GM19238 (cell line): ENCODE results near the gene REEP6.

ENCODE experiments used
- DNase-seq: peaks from one replicate; pipeline ENCODE4 v3.0.0; 2011; ENCODE audit warnings: low spot score; ENCODE audit not compliant: insufficient read length

REEP6 gene

DNA sequence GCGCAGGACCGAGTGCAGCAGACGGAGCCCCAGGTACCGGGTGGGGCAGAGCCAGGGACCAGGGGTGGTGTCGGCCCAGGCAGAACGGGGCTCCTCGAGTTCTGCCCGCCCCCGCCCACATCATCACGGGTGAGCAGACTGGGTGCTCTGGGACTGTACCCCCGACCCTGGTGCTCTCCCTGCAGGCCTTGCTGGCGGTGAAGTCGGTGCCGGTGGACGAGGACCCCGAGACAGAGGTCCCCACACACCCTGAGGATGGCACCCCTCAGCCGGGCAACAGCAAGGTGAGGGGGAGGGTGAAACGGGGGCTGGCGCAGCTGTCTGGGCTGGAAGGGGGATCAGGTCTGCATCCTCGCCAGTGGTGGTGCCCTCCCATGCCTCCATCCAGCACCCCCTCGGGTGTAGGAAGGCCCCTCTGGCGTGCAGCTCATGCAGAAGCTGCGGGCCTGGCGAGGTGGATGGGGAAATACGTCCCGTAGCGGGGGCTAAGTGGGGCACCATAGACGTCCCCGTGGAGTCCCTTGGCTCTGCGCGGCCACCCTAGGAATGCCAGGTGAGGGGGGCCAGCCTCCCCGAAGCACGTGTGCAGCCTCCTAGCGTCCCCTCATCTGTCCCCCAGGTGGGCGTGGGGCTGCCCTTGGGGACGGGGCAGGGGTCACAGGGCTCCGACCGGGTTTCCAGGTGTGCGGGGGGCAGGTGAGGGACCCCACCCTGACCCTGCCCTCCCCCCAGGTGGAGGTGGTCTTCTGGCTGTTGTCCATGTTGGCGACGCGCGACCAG, 34.7 kb upstream of the REEP6 start:
- no peak for DNase-seq

DNA sequence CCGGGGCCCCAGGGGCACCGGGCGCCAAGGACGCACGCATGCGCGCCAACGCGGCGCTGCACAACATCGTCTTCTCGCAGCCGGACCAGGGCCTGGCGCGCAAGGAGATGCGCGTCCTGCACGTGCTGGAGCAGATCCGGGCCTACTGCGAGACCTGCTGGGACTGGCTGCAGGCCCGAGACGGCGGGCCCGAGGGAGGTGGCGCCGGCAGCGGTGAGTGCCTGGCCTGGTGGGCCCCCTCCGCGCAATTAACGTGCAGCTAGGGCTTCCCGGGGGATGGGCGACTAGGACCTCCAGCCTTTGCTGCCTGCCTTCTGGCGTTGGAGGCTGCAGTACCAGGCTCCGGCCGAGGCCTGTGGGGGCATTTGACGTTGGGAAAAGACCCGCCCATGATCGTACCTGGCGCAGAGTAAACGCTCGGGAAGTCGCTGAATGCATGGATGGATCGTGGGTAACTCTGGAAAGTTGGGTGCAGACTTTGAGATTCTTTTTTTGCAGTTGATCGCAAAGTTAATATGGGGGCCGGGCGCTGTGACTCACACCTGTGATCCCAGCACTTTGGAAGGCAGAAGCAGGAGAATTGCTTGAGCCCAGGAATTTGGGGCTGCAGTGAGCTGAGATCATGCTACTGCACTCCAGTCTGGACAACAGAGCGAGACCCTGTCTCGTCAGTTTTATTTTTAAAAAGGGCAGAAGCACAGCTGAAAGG, 33.8 kb upstream of the REEP6 start:
- no peak for DNase-seq

DNA sequence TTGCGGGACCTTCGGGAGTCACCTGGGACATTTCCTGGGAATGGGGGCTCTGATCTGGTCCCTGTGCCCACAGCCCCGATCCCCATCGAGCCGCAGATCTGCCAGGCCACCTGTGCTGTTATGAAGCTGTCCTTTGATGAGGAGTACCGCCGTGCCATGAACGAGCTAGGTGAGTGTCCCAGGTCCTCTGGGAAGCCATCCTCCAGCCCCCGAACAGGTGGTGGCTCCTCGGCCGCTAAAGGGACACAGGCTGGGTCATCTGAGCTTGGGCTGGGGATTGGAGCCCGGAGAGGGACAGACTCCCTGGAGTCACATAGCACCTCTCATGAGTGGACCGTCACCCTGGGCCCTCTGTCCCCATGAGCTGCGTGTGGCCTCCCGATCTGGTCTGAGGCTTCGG, 33.1 kb upstream of the REEP6 start:
- DNase-seq = no peak

DNA sequence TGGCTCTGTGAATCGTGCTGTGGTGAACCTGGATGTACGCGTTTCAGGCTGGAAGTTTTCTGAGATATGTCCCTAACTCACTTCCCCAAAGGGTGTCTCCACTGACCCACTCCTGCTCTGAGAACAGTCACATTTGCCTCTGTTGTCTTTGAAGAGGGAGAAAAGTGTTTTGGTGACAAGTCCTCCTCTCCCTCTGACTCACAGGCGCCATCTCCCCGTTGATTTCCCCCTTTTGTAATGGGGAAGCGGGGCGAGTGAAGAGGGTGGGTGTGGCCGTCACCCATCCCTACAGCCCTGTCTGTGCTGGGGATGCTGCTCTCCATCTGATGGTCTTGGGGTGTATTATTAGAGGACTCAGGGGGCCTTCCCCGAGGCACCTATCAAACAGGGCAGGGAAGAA, 31.5 kb upstream of the REEP6 start:
- DNase-seq = no peak

DNA sequence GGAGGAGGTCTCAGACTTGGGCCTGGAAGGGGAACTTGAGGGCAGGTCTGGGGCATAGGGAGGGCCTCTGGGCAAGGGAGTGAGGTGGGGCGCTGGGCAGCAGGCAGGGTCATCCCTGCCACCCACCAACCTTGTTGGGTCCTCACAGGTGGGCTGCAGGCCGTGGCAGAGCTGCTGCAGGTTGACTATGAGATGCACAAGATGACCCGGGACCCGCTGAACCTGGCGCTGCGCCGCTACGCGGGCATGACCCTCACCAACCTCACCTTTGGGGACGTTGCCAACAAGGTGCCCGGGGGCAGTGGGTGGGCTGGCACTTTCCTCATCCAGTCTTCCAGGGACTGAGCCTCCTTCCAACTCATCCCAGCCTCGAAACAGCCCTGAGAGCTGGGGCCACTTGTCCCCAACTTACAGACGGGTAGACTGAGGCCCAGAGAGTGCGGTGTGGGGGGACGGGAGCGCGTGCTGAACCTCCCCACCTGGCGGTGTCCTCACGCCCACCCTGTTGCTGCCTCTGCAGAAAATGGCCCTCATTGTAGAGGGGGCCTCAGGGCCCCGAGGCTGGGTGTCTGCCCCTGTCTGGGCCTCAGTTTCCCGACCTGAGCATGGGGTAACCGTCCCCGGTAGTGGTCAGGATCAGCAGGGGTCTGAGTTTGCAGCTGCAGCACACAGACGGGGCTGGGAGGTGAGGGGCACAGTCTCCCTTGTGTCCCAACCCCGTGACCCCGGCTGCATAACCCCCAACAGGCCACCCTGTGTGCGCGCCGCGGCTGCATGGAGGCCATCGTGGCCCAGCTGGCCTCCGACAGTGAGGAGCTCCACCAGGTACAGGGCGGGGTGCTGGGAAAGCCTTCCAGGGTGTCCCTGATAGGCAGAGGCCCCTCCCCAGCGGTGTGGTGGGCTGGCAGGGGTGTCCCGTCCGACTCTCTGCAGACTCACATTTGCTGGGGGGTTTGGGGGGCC, 30.7 kb upstream of the REEP6 start:
- no peak for DNase-seq

DNA sequence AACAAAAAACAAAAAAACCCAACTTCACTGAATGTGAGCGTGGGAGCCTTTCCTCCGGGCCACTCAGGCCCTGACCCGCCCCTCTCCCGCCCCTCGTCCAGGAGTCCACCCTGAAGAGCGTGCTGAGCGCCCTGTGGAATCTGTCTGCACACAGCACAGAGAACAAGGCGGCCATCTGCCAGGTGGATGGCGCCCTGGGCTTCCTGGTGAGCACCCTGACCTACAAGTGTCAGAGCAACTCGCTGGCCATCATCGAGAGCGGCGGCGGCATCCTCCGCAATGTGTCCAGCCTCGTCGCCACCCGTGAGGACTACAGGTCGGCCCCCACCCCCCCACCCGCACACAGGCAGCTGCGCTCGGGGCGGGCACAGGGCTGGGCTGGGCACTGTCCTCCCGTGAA, 29.1 kb upstream of the REEP6 start:
- no peak for DNase-seq

DNA sequence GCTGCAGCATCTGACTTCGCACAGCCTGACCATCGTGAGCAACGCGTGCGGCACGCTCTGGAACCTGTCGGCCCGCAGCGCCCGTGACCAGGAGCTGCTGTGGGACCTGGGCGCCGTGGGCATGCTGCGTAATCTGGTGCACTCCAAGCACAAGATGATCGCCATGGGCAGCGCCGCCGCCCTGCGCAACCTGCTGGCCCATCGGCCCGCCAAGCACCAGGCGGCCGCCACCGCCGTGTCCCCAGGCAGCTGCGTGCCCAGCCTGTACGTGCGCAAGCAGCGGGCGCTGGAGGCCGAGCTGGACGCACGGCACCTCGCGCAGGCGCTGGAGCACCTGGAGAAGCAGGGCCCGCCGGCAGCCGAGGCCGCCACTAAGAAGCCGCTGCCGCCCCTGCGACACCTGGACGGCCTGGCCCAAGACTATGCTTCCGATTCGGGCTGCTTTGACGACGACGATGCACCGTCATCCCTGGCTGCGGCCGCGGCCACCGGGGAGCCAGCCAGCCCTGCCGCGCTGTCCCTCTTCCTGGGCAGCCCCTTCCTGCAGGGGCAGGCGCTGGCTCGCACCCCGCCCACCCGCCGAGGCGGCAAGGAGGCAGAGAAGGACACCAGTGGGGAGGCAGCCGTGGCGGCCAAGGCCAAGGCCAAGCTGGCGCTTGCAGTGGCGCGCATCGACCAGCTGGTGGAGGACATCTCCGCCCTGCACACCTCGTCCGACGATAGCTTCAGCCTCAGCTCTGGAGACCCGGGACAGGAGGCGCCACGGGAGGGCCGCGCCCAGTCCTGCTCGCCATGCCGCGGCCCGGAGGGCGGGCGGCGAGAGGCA, 25.6 kb upstream of the REEP6 start:
- DNase-seq = no peak

DNA sequence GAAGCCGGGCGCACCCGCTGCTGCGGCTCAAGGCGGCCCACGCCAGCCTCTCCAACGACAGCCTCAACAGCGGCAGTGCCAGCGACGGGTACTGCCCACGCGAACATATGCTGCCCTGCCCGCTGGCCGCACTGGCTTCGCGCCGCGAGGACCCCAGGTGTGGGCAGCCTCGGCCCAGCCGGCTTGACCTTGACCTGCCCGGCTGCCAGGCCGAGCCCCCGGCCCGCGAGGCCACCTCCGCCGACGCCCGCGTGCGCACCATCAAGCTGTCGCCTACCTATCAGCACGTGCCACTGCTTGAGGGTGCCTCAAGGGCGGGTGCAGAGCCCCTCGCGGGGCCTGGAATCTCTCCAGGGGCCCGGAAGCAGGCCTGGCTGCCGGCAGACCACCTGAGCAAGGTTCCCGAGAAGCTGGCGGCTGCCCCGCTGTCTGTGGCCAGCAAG, 24.9 kb upstream of the REEP6 start:
- DNase-seq = no peak

DNA sequence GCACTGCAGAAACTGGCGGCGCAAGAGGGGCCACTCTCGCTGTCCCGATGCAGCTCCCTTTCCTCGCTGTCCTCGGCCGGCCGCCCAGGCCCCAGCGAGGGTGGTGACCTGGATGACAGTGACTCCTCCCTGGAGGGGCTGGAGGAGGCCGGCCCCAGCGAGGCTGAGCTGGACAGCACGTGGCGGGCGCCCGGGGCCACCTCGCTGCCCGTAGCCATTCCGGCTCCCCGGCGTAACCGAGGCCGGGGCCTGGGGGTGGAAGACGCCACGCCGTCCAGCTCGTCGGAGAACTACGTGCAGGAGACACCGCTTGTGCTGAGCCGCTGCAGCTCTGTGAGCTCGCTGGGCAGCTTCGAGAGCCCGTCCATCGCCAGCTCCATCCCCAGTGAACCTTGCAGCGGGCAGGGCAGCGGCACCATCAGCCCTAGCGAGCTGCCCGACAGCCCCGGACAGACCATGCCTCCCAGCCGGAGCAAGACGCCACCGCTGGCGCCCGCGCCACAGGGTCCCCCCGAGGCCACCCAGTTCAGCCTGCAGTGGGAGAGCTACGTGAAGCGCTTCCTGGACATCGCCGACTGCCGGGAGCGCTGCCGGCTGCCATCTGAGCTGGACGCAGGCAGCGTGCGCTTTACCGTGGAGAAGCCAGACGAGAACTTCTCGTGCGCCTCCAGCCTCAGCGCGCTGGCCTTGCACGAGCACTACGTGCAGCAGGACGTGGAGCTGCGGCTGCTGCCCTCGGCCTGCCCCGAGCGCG, 24.3 kb upstream of the REEP6 start:
- DNase-seq = no peak

DNA sequence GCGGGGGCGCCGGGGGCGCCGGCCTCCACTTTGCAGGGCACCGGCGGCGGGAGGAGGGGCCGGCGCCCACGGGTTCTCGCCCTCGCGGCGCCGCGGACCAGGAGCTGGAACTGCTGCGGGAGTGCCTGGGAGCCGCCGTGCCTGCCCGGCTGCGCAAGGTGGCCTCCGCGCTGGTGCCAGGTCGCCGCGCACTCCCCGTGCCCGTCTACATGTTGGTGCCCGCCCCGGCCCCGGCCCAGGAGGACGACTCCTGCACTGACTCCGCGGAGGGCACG, 23.8 kb upstream of the REEP6 start:
- no peak for DNase-seq

DNA sequence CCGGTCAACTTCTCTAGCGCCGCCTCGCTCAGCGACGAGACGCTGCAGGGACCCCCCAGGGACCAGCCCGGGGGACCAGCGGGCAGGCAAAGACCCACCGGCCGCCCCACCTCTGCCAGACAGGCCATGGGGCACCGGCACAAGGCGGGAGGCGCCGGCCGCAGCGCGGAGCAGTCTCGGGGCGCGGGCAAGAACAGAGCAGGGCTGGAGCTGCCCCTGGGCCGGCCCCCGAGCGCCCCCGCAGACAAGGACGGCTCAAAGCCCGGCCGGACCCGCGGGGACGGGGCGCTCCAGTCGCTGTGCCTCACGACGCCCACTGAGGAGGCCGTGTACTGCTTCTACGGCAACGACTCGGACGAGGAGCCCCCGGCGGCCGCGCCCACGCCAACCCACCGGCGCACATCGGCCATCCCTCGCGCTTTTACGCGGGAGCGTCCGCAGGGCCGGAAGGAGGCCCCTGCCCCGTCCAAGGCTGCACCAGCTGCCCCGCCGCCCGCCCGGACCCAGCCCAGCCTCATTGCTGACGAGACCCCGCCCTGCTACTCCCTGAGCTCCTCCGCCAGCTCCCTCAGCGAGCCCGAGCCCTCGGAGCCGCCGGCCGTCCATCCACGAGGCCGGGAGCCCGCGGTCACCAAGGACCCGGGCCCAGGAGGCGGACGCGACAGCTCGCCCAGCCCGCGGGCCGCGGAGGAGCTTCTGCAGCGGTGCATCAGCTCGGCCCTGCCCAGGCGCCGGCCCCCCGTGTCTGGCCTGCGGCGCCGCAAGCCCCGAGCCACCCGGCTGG, 23.3 kb upstream of the REEP6 start:
- DNase-seq = no peak

DNA sequence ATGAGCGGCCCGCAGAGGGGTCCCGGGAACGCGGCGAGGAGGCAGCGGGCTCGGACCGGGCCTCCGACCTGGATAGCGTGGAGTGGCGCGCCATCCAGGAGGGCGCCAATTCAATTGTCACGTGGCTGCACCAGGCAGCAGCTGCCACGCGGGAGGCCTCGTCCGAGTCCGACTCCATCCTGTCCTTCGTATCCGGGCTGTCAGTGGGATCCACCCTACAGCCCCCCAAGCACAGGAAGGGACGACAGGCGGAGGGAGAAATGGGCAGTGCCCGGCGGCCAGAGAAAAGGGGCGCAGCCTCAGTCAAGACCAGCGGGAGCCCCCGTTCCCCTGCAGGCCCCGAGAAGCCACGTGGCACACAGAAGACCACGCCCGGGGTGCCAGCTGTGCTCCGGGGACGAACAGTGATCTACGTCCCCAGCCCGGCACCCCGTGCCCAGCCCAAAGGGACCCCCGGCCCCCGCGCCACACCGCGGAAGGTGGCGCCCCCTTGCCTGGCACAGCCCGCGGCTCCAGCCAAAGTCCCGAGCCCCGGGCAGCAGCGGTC, 22.6 kb upstream of the REEP6 start:
- no peak for DNase-seq

DNA sequence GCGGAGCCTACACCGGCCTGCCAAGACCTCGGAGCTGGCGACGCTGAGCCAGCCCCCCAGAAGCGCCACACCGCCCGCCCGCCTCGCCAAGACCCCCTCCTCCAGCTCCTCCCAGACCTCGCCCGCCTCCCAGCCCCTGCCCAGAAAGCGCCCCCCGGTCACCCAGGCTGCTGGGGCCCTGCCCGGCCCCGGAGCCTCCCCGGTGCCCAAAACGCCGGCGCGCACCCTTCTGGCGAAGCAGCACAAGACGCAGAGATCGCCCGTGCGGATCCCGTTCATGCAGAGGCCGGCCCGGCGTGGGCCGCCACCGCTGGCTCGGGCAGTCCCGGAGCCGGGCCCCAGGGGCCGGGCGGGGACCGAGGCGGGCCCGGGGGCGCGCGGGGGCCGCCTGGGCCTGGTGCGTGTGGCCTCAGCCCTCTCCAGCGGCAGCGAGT, 22.1 kb upstream of the REEP6 start:
- no peak for DNase-seq

DNA sequence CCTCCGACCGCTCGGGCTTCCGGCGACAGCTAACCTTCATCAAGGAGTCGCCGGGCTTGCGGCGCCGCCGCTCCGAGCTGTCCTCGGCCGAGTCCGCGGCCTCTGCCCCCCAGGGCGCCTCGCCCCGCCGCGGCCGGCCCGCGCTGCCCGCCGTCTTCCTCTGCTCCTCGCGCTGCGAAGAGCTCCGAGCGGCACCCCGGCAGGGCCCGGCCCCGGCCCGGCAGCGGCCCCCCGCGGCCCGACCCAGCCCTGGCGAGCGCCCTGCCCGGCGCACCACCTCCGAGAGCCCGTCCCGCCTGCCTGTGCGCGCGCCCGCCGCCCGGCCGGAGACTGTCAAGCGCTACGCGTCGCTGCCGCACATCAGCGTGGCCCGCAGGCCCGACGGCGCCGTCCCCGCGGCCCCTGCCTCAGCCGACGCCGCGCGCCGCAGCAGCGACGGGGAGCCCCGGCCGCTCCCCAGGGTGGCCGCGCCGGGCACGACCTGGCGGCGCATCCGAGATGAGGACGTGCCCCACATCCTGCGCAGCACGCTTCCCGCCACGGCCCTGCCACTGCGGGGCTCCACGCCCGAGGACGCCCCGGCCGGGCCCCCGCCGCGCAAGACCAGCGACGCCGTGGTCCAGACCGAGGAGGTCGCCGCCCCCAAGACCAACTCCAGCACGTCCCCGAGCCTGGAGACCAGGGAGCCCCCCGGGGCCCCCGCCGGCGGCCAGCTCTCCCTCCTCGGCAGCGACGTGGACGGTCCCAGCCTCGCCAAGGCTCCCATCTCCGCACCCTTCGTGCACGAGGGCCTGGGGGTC, 21.5 kb upstream of the REEP6 start:
- DNase-seq = no peak

DNA sequence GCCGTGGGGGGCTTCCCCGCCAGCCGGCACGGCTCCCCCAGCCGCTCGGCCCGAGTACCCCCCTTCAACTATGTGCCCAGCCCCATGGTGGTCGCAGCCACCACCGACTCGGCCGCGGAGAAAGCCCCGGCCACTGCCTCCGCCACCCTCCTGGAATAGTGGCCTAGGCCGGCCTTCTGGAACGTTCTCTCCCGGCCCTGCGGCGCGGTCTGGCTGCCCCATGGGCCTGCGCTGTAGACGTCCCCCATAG, 21.0 kb upstream of the REEP6 start:
- DNase-seq = no peak

DNA sequence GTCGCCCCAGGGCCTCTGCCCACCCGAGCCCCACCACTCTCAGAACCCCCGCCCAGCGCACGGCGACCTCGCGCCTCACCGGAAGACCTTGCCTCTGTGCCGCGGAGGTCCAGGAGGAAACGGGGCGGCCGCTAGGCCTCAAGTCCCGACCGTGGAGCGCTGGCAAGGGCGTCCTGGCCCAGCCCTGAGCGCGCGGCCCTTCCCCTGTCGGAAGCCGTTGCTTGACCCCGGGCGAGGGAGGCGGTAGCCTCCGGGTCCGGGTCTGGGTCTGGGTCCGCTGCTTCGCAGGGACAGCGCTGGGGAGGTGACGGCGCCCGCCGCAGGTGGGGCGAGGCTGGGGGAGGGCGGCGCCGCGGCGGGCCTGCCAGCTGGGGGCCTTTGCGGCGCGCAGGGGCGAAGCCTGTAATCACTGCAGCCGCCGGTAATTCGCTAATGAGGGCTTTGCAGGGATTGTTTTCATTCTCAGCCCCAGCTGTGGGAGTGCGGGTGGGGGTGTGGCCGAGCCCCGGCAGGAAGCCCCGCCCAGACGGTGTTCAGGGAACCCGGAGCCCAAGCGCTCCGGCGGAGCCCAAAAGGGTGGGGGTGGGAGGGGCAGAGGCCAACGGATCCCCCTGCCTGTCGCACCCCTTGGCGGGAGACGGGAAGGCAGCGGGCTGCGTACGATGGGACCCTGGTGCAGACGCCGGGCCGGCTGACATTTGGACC, 20.5 kb upstream of the REEP6 start:
- DNase-seq = no peak

DNA sequence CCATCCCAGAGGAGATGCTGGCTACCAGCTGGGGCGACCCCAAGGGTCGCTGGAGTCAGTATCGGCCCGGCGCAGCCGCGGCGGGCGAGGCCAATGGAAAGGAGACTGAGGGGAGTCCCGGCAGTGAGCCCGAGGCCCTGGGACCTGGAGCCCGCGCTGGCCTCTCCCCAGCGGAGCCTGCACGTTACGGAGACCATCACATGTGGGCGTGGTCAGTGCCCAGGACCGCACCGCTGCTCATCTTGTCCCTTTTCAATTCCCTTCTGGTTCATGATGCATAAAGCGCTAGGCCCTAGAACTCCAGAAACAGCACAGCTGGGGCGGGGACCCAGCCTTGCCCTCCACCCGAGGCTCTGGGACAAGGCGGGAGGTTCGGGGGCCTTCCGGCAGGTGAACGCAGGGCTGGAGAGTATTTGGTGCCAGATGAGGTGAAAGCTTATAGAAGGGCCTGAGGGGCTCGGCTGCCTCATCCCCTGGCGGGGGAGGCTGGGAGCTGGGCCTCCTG, 19.9 kb upstream of the REEP6 start:
- DNase-seq = no peak

DNA sequence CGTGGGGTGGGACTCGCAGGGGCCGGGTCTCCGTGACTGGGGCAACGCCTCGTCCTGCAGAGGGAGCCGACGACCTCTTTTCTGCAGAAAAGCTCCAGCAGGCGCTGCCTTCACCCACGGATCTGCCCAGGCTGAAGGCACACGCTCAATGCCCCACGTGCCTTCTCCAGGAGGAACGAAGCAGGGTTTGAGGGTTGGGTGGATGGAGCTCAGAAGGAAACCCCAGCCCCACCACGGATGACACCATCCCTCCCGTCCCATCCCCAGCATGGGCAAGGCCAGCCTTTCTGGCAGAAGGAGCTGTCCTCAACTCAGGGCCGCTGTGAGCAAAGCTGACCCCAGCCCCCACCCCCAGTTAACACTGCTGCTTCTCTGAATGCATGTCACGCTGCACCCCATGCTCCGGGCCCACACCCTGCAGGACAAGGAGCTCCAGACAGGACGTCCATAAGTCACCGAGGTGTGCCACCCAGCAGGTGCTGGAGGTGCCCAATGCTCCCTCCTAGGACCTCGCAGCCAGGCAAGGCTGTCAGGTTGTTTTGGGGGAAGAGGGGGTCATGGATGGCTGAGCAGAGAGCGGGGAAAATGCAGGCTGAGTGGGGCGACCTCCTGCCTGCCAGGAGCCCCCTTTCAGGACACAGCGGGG, 19.3 kb upstream of the REEP6 start:
- DNase-seq = no peak
